HFF-Myc (cell line): Measurements from ENCODE around the gene CPA1.

Experiments
- DNase-seq: peaks from one replicate; pipeline ENCODE4 v3.0.0-alpha.2; 2011; ENCODE audit warnings: low read depth; ENCODE audit errors: extremely low read depth
- H3K4me3 ChIP-seq: replicated peaks from 2 replicates; pipeline ENCODE4 v1.5.1; 2011; ENCODE audit warnings: low read depth, mild to moderate bottlenecking, control low read depth, low read length
- TF ChIP-seq, protein P1 (sequence below): IDR thresholded peaks from 2 replicates; pipeline ENCODE4 v1.5.1; 2012; ENCODE audit warnings: mild to moderate bottlenecking, low read depth, low read length, control low read depth; ENCODE audit errors: missing control alignments

The CPA1 gene

GRCh38 chr7:130383187-130383980, 3.1 kb downstream of the CPA1 start:
- DNase-seq = no peak
- TF ChIP-seq, protein P1, sequence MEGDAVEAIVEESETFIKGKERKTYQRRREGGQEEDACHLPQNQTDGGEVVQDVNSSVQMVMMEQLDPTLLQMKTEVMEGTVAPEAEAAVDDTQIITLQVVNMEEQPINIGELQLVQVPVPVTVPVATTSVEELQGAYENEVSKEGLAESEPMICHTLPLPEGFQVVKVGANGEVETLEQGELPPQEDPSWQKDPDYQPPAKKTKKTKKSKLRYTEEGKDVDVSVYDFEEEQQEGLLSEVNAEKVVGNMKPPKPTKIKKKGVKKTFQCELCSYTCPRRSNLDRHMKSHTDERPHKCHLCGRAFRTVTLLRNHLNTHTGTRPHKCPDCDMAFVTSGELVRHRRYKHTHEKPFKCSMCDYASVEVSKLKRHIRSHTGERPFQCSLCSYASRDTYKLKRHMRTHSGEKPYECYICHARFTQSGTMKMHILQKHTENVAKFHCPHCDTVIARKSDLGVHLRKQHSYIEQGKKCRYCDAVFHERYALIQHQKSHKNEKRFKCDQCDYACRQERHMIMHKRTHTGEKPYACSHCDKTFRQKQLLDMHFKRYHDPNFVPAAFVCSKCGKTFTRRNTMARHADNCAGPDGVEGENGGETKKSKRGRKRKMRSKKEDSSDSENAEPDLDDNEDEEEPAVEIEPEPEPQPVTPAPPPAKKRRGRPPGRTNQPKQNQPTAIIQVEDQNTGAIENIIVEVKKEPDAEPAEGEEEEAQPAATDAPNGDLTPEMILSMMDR = no peak
- no peak overlapping the region for H3K4me3 ChIP-seq

DNA sequence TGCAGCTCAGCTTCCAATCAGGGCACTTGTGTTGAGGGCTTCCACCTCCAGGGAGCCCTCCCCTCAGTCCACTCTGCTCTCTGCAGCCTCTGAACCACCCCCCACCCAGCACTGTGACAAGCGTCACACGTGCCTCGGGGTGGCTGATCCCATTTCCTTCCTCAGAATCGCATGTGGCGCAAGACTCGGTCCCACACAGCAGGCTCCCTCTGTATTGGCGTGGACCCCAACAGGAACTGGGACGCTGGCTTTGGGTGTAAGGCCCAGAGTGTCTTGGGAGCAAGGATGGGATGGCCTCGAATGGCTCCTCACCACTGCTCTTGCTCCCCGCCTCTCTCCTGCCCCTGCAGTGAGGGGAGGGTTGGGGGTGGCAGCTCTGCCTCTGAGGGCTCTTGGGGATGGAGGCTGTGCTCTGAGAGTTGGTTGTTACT, 4.1 kb downstream of the CPA1 start:
- H3K4me3 ChIP-seq = no peak overlapping the region
- no peak for DNase-seq
- TF ChIP-seq, protein P1 = no peak

DNA sequence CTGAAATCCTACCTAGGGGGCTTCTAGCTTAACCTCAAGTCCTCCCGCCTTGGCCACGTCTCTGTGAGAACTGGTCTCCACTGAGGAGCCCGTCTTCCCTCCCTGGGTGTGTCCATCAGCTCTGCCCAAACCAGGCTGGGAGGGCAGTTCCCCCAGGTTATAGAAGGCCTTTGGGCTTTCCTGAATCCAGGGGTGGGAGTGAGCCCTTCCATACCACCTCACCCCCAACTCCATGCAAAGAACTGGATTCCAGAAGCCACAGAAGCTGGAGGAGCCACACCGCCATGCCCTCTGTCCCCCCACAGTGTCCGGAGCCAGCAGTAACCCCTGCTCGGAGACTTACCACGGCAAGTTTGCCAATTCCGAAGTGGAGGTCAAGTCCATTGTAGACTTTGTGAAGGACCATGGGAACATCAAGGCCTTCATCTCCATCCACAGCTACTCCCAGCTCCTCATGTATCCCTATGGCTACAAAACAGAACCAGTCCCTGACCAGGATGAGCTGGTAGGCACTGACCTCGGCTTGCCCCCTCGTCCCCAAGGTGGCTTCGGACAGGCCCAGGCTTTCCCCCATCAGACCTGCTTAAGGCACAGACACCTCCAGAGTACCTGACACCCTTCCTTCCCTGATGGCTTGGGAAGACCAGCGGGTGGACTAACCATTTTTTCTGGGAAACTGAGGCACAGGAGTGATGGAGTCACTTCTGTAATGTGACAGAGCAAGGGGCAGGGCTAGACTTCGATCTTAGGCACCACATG, 4.7 kb downstream of the CPA1 start:
- no peak overlapping the region for H3K4me3 ChIP-seq
- TF ChIP-seq, protein P1 = no peak
- no peak for DNase-seq

- TF ChIP-seq, protein P1 = no peak
- H3K4me3 ChIP-seq = no peak overlapping the region
- no peak for DNase-seq
Measured at GRCh38 chr7:130385600-130386066, 5.3 kb downstream of the CPA1 start.

- H3K4me3 ChIP-seq = no peak overlapping the region
- TF ChIP-seq, protein P1 = no peak
- no peak for DNase-seq
Measured at GRCh38 chr7:130386876-130387275, 6.6 kb downstream of the CPA1 start.

GRCh38 chr7:130387306-130387627, 7.0 kb downstream of the CPA1 start:
- TF ChIP-seq, protein P1 = no peak
- no peak overlapping the region for H3K4me3 ChIP-seq
- no peak for DNase-seq
